Measurements from ENCODE around the gene NFATC3.
"Not testable (repeated sequence)": the region's sequence is repeated elsewhere in the genome, so short reads cannot be mapped to it uniquely, and the experiment has no call there.

NFATC3 gene

GRCh38 chr16:68090130-68090529 is 5.0 kb downstream of the NFATC3 start:
- no peak for DNase-seq

GRCh38 chr16:68090533-68090932 is 5.4 kb downstream of the NFATC3 start:
- DNase-seq, result no peak

- no peak for DNase-seq
Observed at GRCh38 chr16:68091380-68092261, 6.5 kb downstream of the NFATC3 start.

GRCh38 chr16:68092275-68092674 is 7.1 kb downstream of the NFATC3 start:
- not testable (repeated sequence) for DNase-seq

- DNase-seq, result no peak
Observed at GRCh38 chr16:68093816-68094613, 8.8 kb downstream of the NFATC3 start.

GRCh38 chr16:68094614-68094934 is 9.4 kb downstream of the NFATC3 start:
- no peak for DNase-seq

- DNase-seq, result no peak
Observed at GRCh38 chr16:68096491-68096890, 11.3 kb downstream of the NFATC3 start.

- no peak for DNase-seq
Observed at GRCh38 chr16:68097088-68097487, 11.9 kb downstream of the NFATC3 start.

- no peak for DNase-seq
Observed at GRCh38 chr16:68097895-68098294, 12.7 kb downstream of the NFATC3 start.

GRCh38 chr16:68100488-68100887 is 15.3 kb downstream of the NFATC3 start:
- no peak for DNase-seq

- no peak for DNase-seq
Observed at GRCh38 chr16:68105611-68106010, 20.4 kb downstream of the NFATC3 start.

- DNase-seq, result not testable (repeated sequence)
Observed at GRCh38 chr16:68107230-68107928, 22.2 kb downstream of the NFATC3 start.

- DNase-seq, result not testable (repeated sequence)
Observed at GRCh38 chr16:68109156-68109555, 24.0 kb downstream of the NFATC3 start.

GRCh38 chr16:68110611-68111010 is 25.4 kb downstream of the NFATC3 start:
- DNase-seq, result not testable (repeated sequence)

GRCh38 chr16:68111379-68111778 is 26.2 kb downstream of the NFATC3 start:
- DNase-seq, result no peak

GRCh38 chr16:68113059-68113761 is 28.0 kb downstream of the NFATC3 start:
- DNase-seq, result no peak

- DNase-seq, result no peak
Observed at GRCh38 chr16:68113765-68114240, 28.6 kb downstream of the NFATC3 start.

- not testable (repeated sequence) for DNase-seq
Observed at GRCh38 chr16:68114939-68115338, 29.8 kb downstream of the NFATC3 start.

GRCh38 chr16:68115851-68116250 is 30.7 kb downstream of the NFATC3 start:
- DNase-seq, result no peak

GRCh38 chr16:68116256-68116867 is 31.2 kb downstream of the NFATC3 start:
- no peak for DNase-seq

- DNase-seq, result no peak
Observed at GRCh38 chr16:68117884-68118283, 32.7 kb downstream of the NFATC3 start.

- DNase-seq, result not testable (repeated sequence)
Observed at GRCh38 chr16:68118954-68119353, 33.8 kb downstream of the NFATC3 start.

All from effector CD8-positive, alpha-beta T cell (primary cell).